Activated CD4-positive, alpha-beta T cell treated with anti-CD3 and anti-CD28 coated beads for 24 hours (primary cell): ENCODE data around the gene SYT17.

Experiments used
- DNase-seq, 2 donors: peaks; one replicate each; pipeline ENCODE4 v3.0.0-alpha.2; 2020; ENCODE audit warnings: low read depth in 2 of 2

Gene SYT17

DNA sequence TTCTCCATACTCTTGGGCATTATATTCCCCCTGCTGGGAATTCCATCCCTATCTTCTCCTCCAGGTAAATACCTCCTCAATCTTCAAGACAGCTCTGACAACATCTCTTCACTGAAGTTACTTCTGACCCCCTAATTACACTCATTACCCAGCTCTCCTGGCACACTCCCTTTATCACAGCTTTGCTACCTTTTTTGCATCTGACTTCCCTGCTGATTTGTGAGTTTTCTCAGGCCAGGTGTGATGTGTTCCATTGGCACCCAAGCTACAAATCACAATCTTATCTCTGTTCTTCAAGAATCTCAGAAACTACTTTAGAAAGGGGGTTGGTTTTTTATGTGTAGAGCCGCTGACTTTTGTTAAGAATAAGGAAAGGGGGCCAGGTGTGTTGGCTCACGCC, 131.5 kb downstream of the SYT17 start:
- no peak for DNase-seq

- DNase-seq: no peak
Observed at GRCh38 chr16:19301931-19302330, 133.9 kb downstream of the SYT17 start.

DNA sequence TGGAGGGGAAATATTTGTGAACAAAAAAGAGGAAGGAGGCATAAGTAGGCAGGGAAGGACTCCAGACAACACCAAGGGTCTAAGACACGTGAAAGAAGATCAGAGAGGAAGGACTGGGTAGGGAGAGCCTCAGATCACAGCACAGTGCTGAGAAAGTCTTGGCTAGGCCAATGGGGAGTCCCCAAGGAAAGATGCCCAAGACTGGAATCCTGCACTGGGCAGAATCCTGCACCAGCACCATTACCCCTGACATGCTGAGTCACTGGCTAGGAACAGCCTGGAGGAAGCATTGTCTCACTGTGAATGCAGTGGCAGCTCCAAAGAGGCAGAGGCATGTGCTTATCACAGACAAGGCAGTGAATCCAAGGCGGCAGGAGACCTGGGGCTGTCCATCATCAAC, 136.7 kb downstream of the SYT17 start:
- no peak for DNase-seq

DNA sequence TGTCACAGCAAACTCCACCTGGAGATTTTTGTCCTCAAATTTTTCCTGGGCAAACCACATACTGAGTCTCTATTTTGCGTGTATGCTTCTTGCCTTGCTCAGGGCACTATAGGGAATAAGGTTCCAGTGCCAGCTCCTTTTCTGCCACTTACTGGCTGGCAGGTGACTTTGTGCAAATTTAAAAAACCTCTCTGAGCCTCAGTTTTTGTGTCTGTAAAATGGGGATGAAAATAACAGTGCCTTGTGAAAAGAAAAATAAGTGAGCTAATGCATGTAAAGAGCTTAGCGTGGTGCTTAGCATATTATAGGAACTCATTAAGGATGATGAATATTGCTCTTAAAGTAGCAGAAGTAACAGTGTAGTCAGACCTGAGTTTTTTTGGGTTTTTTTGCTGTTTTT, 137.4 kb downstream of the SYT17 start:
- no peak for DNase-seq

DNA sequence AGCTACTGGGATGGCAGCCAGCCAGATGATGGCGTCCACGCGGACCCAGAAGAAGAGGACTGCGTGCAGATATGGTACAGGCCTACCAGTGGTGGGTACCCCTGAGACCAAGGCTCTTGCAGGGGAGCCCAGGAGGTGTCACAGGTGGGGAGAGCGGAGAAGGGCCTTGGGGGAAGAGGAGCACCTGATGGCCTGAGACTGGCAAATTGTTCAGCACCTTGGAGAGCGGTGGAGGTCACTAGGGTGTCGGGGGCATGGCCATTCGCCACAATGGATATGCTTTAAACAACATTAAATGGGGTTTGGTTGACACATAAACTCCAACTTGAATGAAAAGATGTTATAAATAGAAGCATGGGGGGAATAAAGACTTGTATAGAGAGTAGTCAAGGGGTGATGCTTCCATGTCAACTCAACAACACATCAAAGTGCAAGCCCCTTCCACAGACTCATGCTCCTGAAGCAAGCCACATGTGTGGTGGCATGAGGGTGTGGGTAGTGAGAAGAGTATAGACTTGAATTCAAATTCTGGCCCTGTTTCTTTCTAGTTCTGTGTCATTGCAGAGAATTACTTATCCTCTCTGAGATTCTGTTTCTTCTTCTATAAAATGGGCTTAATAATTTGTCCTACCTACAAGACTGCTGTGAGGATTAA, 139.7 kb downstream of the SYT17 start:
- no peak for DNase-seq

DNA sequence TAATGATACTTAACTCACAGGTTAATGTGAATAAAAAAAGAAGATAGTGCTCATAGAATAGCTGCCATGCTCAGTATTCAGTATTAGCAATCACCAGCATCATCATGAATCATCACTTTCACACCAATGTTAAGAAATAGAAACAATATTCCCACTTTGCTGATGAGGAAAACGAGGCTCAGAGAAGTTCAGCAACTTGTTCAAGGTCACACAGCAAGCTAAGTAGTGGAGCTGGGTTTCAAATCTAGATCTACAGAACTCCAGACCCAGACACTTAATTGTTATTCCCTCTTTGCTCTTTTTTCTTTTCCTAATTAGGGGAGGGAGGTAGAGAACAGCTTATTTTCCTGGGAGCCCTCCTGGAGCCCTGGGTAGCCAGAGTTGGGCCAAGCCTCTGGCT, 140.4 kb downstream of the SYT17 start:
- DNase-seq: no peak

GRCh38 chr16:19309178-19309577, 141.1 kb downstream of the SYT17 start:
- no peak for DNase-seq

- DNase-seq: no peak
Observed at GRCh38 chr16:19314718-19315425, 146.8 kb downstream of the SYT17 start.

GRCh38 chr16:19315889-19316433, 147.9 kb downstream of the SYT17 start:
- no peak for DNase-seq

- DNase-seq: no peak
Observed at GRCh38 chr16:19316846-19317245, 148.8 kb downstream of the SYT17 start.
